Breast epithelium (tissue), 4 donors: ENCODE results near the gene PLXNC1. TPM values are rescaled to one million over a fixed set of nuclear protein-coding genes. Genes with fewer than 3 reads are reported as not detected.

Experiments
- DNase-seq, 2 donors: peaks; one replicate each; pipeline ENCODE4 v3.0.0-alpha.2; 2019; ENCODE audit warnings: low spot score in 2 of 2
- H3K27ac ChIP-seq, 2 donors: fragments of 200-600 bp; sonication (generic) in 1 of 2; one replicate each; pipeline ENCODE4 v1.5.1; 2016 to 2019; ENCODE audit warnings: mild to moderate bottlenecking in 1 of 2
- H3K27me3 ChIP-seq, 2 donors: fragments of 200-600 bp; sonication (generic) in 1 of 2; one replicate each; pipeline versions ENCODE4 v1.5.1 to v1.6.0; 2017 to 2019; ENCODE audit warnings: control low read depth in 1 of 2, mild to moderate bottlenecking in 1 of 2
- H3K36me3 ChIP-seq: fragments of 200-600 bp; one replicate; pipeline ENCODE4 v1.5.1; 2019
- H3K4me1 ChIP-seq, 2 donors: fragments of 200-600 bp; sonication (generic); one replicate each; pipeline ENCODE4 v1.5.1; 2016 to 2019; ENCODE audit warnings: control low read depth in 1 of 2
- H3K4me3 ChIP-seq, 3 donors: fragments of 200-600 bp; sonication (generic); 1 replicate in 2 of 3; 2 replicates in 1 of 3; pipeline ENCODE4 v1.5.1; 2016 to 2019; ENCODE audit warnings: mild to moderate bottlenecking in 3 of 3, moderate library complexity in 2 of 3
- H3K9me3 ChIP-seq, 2 donors: fragments of 200-600 bp; sonication (generic) in 1 of 2; one replicate each; pipeline ENCODE4 v1.5.1; 2016 to 2019; ENCODE audit warnings: control low read depth in 1 of 2
- POLR2A ChIP-seq: fragments of 450-650 bp; IDR thresholded peaks from one replicate; pipeline ENCODE4 v1.6.1; 2016; ENCODE audit warnings: antibody characterized with exemption, mild to moderate bottlenecking, moderate library complexity
- POLR2AphosphoS5 ChIP-seq, 3 donors: sonication (generic); formaldehyde crosslinking; IDR thresholded peaks; one replicate each; pipeline ENCODE4 v1.6.1; 2017; ENCODE audit warnings: antibody characterized with exemption in 3 of 3
- intact Hi-C: fragments of 100-400 bp; cut with DNase I; formaldehyde crosslinking; loops from one replicate; pipeline ENCODE4 v1.15.1; 2023; ENCODE audit warnings: low total_unique reads
- total RNA-seq, 3 donors: library from RNA; depleted of rRNA; stranded (reverse); fragments of >200 nt; gene quantifications; one replicate each; pipeline ENCODE4 v1.1.0, GENCODE V29; 2016
- TF ChIP-seq, protein P1 (sequence below), 3 donors: fragments of 450-650 bp; IDR thresholded peaks; one replicate each; pipeline ENCODE4 v1.5.1; 2016 to 2017; ENCODE audit warnings: antibody characterized with exemption in 3 of 3, mild to moderate bottlenecking in 3 of 3, moderate library complexity in 3 of 3

The PLXNC1 gene
- total RNA-seq, 3 donors from 2014 or later, result 7.5 to 21.4 (median 8.2) TPM

DNA sequence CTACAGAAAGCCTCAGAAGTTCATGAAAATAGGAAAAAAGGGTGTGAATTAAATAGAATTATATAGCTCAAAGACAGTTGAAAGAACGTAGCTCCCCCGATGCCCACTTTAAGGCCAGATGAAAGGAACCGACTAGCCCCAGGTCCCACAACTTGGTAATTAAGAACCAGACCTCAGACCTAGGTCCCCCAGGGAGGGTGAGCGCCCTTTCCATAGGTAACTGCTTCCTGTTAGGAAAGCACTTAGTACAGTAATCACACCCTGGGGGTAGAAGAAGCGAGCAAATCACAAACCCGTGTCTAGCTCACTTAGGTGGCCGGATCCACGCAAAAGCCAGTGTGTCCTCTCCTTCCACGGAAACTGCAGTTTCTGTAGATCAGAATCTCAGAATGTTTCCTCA lies 77.1 kb downstream of the PLXNC1 start:
- Histone ChIP-seq H3K9me3 (no peaks in the 10 kb centered on the region), H3K4me3 (no peak overlapping the region), H3K27ac (no peak overlapping the region), H3K4me1 (no peaks in the 10 kb centered on the region), H3K27me3 (no peaks in the 10 kb centered on the region), H3K36me3 (no peaks in the 10 kb centered on the region)
- intact Hi-C loops, result no loop called here
- DNase-seq, result no peak
- TF ChIP-seq POLR2AphosphoS5 (IDR thresholded peaks at IDR 0.05) (no peak), POLR2A (no peak)
- TF ChIP-seq, protein P1, sequence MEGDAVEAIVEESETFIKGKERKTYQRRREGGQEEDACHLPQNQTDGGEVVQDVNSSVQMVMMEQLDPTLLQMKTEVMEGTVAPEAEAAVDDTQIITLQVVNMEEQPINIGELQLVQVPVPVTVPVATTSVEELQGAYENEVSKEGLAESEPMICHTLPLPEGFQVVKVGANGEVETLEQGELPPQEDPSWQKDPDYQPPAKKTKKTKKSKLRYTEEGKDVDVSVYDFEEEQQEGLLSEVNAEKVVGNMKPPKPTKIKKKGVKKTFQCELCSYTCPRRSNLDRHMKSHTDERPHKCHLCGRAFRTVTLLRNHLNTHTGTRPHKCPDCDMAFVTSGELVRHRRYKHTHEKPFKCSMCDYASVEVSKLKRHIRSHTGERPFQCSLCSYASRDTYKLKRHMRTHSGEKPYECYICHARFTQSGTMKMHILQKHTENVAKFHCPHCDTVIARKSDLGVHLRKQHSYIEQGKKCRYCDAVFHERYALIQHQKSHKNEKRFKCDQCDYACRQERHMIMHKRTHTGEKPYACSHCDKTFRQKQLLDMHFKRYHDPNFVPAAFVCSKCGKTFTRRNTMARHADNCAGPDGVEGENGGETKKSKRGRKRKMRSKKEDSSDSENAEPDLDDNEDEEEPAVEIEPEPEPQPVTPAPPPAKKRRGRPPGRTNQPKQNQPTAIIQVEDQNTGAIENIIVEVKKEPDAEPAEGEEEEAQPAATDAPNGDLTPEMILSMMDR (IDR thresholded peaks at IDR 0.05), result no peak

DNA sequence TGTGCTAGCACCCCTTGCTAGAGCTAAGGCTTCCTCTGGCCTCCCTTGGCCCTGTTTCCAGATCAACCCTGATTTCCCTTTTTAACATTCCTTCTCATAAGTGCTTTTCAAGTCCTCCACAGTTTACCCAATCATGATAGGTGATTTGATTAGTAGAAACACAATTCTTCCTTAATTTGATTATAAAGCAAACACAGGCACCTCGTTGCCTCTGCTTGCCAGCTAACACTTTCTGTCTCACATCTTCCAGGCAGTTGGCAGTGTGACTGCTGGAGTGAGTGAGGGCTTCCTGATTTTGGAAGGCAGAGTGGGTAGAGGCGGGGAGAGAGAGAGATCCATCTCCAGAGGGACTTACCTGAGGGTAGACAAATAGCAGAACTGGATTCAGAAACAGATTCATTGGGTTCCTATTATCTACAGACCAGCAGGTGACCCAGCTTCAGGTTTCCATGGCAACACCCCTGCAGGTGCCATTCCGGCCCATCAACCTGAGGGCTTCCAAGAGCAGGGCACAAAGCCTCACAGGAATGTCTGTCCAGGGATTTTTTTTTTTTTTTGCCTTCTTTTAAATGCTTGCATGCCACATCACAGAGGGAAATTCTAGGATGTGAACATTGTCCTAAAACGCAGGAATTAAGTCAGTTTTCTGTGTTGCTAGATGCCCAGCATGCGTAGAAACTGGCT lies 77.7 kb downstream of the PLXNC1 start:
- H3K4me1 ChIP-seq, result no peaks in the 10 kb centered on the region
- intact Hi-C loops, result no loop called here
- H3K4me3 ChIP-seq, result no peak overlapping the region
- H3K27me3 ChIP-seq, result no peaks in the 10 kb centered on the region
- no peaks in the 10 kb centered on the region for H3K9me3 ChIP-seq
- no peak overlapping the region for H3K27ac ChIP-seq
- TF ChIP-seq POLR2AphosphoS5 (IDR thresholded peaks at IDR 0.05), result no peak
- no peak for TF ChIP-seq POLR2A
- TF ChIP-seq, protein P1 (IDR thresholded peaks at IDR 0.05), result no peak
- DNase-seq, result no peak
- H3K36me3 ChIP-seq, result no peaks in the 10 kb centered on the region

DNA sequence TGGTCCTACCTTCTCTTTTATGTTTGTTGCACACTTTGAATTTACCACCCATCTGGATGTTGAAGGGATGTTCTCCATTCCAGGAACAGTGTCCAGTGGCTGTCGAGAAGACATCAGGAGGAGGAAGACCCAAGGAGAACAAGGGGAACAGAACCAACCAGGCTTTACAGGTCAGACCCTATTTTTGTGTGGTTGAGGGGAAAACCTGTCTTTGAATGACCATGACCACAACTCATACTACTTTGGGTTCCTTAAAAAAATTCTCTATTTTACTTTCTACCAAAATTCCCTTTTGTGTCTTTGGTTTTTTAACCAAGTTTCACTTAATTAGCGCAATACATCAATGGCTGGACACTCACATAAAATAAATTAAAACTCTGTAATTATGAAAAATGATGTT lies 78.7 kb downstream of the PLXNC1 start:
- TF ChIP-seq, protein P1 (IDR thresholded peaks at IDR 0.05), result no peak
- no peak for TF ChIP-seq POLR2A
- no peak for TF ChIP-seq POLR2AphosphoS5 (IDR thresholded peaks at IDR 0.05)
- intact Hi-C loops, result no loop called here

DNA sequence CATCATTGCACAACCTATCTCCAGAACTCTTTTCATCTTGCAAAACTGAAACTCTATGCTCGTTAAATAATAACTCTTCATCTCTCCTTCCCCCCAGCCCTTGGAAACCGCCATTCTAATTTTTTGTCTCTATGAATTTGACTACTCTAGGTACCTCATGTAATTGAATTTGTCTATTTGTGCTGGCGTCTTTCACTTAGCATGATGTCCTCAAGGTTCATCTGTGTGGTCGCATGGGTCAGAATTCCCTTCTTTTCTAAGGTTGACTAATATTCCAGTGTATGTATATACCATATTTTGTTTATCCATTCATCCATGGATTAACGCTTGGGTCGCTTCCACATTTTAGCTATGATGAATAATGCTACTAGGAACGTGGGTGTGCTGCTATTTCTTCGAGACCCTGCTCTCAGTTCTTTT lies 80.1 kb downstream of the PLXNC1 start:
- Histone ChIP-seq H3K4me3 (no peak overlapping the region), H3K9me3 (no peaks in the 10 kb centered on the region), H3K27ac (no peak overlapping the region), H3K27me3 (no peaks in the 10 kb centered on the region), H3K4me1 (no peaks in the 10 kb centered on the region), H3K36me3 (no peaks in the 10 kb centered on the region)
- no peak for DNase-seq
- TF ChIP-seq POLR2AphosphoS5 (IDR thresholded peaks at IDR 0.05), result no peak
- TF ChIP-seq POLR2A, result no peak
- TF ChIP-seq, protein P1 (IDR thresholded peaks at IDR 0.05), result no peak
- intact Hi-C loops, result no loop called here

More for the DNA sequence above, 78.7 kb downstream of the PLXNC1 start:
- no peak overlapping the region for H3K27ac ChIP-seq
- DNase-seq, result no peak
- no peak overlapping the region for H3K4me3 ChIP-seq
- H3K9me3 ChIP-seq, result no peaks in the 10 kb centered on the region
- no peaks in the 10 kb centered on the region for H3K4me1 ChIP-seq
- no peaks in the 10 kb centered on the region for H3K27me3 ChIP-seq
- H3K36me3 ChIP-seq, result no peaks in the 10 kb centered on the region

DNA sequence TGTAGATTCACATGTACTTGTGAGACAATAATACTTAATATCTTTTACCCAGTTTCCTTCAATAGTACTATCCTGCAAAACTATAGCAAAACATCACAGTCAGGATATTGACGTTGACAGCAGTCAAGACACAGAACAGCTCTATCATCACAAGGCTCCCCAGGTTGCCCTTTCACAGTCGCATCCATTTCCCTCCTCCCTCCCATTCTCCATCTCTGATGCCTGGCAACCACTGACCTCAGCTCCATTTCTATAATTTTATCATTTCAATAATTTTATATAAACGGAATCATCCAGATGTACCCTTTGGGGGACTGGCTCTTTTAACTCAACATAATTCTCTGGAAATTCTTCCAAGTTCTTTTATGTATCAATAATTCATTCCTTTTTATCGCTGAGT lies 81.5 kb downstream of the PLXNC1 start:
- intact Hi-C loops, result no loop called here
- Histone ChIP-seq H3K27ac (no peak overlapping the region), H3K9me3 (no peaks in the 10 kb centered on the region), H3K4me3 (no peak overlapping the region), H3K36me3 (no peaks in the 10 kb centered on the region), H3K27me3 (no peaks in the 10 kb centered on the region), H3K4me1 (no peaks in the 10 kb centered on the region)
- TF ChIP-seq POLR2AphosphoS5 (IDR thresholded peaks at IDR 0.05), result no peak
- TF ChIP-seq, protein P1 (IDR thresholded peaks at IDR 0.05), result no peak
- no peak for TF ChIP-seq POLR2A
- no peak for DNase-seq
